NCI-H2196 (cell line): ENCODE measurements around the gene TAF5.
"Not testable (repeated sequence)": the region's sequence is repeated elsewhere in the genome, so short reads cannot be mapped to it uniquely, and the experiment has no call there.

ENCODE experiments used
- DNase-seq: peaks from one replicate; lab custom pipeline; 2025; ENCODE audit not compliant: unreplicated experiment; lab: John Stamatoyannopoulos, UW

Gene TAF5

DNA sequence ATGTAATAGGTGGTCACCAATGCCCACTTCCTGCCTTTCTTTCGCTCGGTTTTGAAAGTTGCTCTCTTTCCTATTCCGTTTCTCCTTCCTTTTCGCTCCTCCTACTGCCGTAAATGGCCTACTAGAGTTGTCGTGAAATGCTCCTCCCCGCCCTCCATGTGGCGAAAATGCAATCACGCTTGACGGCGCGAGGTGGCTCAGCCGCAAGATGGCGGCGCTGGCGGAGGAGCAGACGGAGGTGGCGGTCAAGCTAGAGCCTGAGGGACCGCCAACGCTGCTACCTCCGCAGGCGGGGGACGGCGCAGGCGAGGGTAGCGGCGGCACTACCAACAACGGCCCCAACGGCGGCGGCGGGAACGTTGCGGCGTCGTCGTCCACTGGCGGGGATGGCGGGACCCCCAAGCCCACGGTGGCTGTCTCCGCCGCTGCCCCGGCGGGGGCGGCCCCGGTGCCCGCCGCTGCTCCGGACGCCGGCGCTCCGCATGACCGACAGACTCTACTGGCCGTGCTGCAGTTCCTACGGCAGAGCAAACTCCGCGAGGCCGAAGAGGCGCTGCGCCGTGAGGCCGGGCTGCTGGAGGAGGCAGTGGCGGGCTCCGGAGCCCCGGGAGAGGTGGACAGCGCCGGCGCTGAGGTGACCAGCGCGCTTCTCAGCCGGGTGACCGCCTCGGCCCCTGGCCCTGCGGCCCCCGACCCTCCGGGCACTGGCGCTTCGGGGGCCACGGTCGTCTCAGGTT lies at the start of gene TAF5:
TSS of gene TAF5 (plus strand) at position 195 of the 737 bp plus-strand sequence. CDS start at position 209, 14 bp downstream.
- peak; percentile 81 for DNase-seq

DNA sequence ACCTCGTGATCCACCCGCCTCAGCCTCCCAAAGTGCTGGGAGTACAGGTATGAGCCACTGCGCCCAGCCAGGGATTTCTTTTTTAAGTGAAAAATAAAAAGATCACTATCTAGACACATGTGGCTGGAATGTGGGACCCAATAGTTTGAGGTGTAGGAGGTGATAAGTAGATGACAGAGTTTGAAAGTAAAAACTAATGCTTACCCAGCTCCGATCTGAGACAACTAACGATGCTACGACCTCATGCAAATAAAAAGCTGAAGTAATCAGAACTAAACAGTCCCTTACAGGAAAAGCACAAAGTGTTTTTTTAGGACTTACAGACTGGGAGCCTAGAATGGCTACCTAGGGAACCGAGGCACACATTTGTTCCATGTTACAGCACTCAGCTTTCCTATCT lies 39.9 kb upstream of the TAF5 start:
- no peak for DNase-seq

DNA sequence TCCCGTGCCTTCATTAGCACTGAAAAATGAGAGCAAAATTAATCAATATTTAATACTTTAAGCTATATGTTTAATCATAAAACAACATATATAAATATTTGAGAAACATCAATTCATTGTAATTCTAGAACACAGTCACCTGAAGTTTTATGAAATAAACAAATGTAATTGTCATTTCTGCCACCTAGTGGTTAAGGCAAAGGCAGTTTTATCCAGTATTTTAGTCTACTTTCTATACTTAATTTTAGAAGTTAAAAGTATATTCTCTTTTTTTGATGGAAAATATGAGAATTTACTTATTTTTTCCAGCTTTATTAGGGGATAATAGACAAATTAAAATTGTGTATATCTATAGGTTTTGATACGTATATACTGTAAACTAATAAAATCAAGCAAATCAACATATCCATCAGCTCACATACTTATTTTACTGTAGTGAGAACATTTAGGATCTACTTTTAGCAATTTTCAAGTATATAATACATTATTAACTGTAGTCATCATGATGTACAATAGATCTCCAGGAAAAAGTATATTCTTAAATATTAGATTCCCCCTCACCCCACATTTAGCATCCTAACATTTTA lies 33.7 kb upstream of the TAF5 start:
- peak; percentile 26 for DNase-seq

DNA sequence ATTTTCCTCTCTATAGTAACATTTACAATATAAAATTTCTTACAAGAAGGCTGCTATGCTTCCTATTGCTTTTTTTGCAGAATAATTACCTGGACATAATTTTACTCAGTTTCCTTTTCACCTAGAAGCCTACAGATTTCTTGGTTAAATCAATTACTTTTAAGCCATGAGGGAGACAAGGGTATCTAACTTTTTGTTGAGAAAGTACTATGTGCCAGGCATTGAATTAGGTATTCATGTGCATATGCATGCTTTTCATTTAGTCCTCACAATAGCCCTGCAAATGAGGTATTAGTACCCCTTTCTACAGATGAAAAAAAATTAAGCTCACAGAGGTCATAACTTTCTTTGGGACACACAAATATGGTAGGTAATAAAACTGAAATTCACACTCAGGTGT lies 33.2 kb upstream of the TAF5 start:
- no peak for DNase-seq

DNA sequence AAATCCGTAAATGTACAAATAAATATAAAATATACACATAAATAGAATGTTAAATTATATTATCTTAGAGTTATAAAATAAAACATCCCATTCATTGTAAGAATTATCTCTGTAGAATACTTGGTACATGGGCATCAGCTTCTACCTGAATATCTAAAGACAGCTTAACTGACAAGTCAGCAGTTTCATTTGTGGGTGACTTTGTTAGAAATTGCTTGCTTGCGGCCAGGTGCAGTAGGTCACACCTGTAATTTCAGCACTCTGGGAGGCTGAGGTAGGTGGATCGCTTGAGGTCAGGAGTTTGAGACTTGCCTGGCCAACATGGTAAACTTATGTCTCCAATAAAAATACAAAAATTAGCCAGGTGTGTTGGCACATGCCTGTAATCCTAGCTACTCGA lies 31.4 kb upstream of the TAF5 start:
- DNase-seq: no peak

DNA sequence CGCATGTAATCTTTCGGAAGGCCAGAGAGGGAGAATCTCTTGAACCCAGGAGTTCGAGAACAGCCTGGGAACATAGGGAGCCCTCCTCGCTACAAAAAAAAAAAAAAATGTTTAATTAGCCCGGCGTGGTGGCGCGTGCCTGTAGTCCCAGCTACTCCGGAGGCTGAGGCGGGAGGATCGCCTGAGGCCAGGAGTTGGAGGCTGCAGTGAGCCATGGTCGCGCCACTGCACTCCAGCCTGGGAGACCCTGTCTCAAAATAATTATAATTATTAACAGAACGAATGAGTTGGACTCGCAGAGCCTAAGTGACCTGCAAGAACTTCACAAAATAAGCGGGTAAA lies 17.6 kb upstream of the TAF5 start:
- DNase-seq: no peak

DNA sequence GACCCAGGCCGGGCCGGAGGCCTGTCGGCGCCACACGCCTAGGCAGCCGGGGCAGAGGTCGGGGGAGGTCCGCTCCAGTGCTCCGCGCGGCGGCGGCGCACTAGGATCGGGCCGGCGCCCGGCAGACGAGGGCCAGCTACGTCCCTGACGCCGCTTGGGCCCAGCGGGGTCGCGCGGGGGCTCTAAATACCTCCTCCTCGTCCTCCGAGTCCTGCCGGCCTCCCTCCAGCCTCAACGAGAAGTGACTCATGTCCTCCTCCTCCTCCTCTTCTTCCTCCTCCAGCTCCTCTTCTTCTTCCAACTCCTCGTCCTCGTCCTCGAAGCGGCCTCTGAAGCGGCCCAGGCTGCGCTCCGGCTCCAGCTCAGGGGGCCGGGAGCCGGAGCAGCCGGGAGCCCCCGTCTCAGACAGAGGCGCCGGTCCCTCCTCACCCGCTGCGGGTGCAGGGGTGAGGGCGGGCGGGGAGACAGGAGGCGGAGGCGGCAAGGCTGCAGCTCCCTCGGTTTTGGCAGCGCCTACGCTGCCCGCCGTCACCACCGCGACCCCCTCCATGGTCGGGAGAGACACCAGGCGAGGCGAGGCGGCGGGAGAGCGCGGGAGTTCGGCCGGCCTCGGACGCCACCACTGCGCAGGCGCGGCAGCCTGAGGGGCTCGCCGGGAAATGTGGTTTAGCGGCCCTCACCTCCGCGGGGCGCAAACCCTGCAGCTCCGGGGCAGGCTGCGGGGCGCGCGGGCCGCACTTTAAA lies 17.1 kb upstream of the TAF5 start, which contains the start of gene PCGF6:
TSS of gene PCGF6 (minus strand) at position 624 of the 744 bp plus-strand sequence. CDS start at position 550, 74 bp downstream.
- DNase-seq: peak; percentile 64

DNA sequence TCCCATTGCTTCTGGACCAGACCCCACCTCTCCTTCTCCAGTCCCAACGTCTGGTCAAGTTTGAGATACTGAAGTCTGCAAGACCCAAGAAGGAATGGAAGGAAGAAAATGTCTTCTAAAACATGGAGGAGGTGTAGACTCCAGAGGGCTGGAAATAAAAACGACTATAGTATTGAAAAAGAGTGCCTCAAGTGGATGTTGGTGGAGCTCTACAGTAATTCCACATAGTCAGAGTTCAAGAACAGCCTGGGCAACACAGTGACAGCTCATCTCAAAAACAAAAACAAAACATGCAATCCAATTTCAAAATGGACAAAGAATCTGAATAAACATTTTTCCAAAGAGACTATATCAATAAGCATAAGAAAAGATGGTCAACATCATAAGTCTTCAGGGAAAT lies 14.5 kb upstream of the TAF5 start:
- no peak for DNase-seq

GRCh38 chr10:103354567-103354966 lies 13.2 kb upstream of the TAF5 start:
- not testable (repeated sequence) for DNase-seq

DNA sequence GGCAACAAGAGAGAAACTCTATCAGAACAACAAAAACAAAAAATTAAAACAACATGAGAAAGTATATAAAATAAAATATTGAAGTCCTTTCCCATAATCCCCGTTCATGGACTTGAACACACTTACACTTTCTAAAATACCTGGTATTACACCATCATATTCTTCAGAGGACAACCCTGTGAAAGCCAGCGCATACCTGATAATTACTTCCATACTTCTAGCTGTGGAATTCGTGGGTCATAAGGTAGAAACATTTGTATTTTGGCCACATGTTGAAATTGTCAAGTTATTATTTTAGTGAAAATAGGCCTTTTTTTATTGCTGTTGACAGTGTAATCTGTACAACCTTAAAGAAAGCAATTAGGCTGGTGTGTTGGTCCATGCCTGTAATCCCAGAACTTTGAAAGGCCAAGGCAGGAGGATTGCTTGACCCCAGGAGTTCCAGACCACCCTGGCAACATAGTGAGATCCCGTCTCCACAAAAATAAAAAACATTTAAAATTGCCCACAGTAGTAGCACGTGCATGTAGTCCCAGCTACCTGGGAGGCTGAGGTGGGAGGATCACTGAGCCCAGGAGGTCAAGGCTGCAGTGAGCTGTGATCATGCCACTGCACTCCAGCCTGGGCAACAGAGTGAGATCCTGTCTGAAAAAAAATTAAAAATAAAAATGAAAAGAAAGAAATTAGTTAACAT lies 11.7 kb upstream of the TAF5 start:
- no peak for DNase-seq

GRCh38 chr10:103359493-103359892 lies 8.3 kb upstream of the TAF5 start:
- not testable (repeated sequence) for DNase-seq

GRCh38 chr10:103360791-103361190 lies 7.0 kb upstream of the TAF5 start:
- not testable (repeated sequence) for DNase-seq

- DNase-seq: no peak
Observed at GRCh38 chr10:103367379-103367781, 396 bp upstream of the TAF5 start.

- no peak for DNase-seq
Observed at GRCh38 chr10:103373544-103373943, 5.8 kb downstream of the TAF5 start.

- DNase-seq: no peak
Observed at GRCh38 chr10:103374263-103374662, 6.5 kb downstream of the TAF5 start.

DNA sequence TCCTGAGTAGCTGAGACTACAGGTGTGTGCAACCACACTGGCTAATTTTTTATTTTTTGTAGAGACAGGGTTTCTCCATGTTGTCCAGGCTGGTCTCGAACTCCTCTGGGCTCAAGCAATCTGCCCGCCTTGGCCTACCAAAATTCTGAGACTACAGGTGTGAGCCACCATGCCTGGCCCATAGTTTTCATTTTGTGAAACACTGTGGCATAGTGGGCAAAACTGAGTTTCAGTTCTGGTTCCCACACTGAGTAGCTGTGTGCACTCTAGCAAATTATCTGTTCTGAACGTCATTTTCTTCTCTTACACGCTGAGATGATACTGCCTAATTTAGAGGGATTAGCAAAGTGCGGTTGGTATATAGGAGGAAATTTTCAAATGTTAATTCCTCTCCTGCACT lies 15.0 kb downstream of the TAF5 start:
- no peak for DNase-seq

GRCh38 chr10:103394180-103394579 lies 26.4 kb downstream of the TAF5 start:
- DNase-seq: no peak

DNA sequence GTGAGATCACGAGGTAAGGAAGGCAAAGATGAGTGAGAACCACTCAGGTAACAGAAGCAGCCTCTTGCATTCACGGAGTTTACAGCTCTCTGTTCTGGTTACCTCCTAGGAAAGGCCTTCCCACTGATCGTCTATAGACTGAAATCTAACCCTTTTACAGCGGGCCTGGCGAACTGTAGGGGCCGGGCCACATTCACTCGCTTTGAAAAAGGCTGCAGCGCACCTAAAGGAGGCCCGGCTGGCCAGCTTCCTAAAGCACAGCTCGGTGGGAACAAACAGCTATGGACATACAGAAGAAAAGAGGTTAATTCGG lies 27.9 kb downstream of the TAF5 start:
- no peak for DNase-seq

DNA sequence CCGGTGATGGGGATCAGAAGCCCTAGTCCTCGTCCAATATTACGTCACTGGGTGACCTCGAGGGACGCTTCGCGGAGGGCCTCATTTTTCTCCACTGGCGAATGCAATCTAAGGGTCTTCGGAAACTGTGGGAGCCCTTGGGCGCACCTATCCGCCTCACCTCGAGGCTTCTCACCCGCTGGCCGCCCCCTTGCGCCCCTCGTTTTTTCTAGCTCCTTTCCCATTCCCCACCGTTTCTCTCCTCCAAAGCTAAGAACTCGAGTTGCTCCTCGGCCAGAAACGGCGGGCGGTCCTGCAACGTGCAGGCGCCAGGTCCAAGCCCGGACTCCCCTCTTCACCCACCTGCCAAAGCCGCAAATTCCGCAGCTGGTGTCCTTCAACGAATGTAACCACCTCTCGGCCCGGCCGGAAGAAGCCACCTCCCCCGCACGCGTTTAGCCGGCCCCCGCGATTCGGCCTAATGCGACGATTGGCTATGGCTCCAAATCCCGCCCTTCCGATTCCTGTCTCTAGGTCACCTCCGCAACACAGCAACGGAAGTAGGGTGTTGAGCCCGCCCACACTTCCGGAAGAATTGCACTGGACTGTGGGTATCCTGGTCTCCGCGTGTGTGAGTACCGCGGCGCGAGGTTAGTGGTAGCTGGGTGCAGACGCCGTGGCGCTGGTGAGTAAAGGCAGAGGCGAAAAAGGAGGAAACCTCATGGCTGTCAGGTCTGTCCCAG lies 28.5 kb downstream of the TAF5 start, which contains the start of the genes ATP5MK and PDCD11:
TSS of gene ATP5MK (minus strand) at position 409 of the 722 bp plus-strand sequence. CDS start 4,018 bp downstream, outside the sequence.
TSS of gene PDCD11 (plus strand) at position 560 of the 722 bp plus-strand sequence. CDS start 1,801 bp downstream, outside the sequence.
- DNase-seq: peak; percentile 90

- DNase-seq: no peak
Observed at GRCh38 chr10:103396789-103397087, 29.0 kb downstream of the TAF5 start.
